HG03095 (cell line): ENCODE results near the gene BLOC1S4.

Source experiments
- ATAC-seq: cut with Tn5 transposase; IDR thresholded peaks from one replicate; pipeline ENCODE4 v1.9.1; 2021; ENCODE audit warnings: moderate library complexity; ENCODE audit not compliant: unreplicated experiment

BLOC1S4 gene

DNA sequence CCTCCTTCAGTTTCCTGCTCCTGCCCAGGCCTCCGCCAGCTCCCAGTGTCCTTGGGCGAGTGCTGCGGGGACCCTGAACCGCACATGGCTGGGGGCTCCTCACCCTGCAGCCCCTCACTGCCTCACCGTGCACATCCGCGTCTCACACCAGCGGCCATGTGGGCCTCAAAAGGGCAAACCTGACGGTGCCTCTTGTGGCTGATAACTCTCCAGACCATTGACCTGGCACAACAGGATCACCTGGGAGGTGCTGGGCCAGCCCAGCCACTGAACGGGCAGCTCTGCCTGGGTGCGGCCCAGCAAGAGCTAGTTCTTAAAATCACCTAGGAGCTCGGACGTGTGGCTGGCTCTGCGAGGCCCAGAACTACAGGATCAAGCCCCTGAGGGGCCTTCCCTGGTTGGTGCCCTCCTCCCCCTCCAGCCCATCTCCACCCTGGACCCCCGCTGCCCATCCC lies 26.4 kb upstream of the BLOC1S4 start:
- ATAC-seq: no peak

DNA sequence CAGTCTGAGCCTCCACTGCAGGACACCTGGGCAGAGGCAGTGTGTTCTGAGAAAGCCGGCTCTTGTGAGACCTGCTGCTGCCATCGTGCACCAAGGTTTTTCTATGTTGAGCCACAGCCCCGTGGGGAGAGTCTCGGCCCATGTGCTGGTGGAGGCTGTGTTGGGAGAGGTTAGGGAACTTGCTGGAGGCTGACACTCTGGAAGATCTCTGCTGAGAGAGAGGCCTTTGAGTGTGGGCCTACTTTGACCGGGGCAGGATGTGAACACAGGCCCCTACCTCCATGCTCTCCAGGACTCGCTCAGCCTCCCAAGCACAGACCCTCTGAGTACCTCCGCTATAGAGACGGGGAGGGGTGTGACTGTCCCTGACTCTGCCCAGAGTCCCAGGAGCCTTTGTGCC lies 23.6 kb upstream of the BLOC1S4 start:
- no peak for ATAC-seq

GRCh38 chr4:6692806-6693205 lies 23.2 kb upstream of the BLOC1S4 start:
- ATAC-seq: no peak

GRCh38 chr4:6693231-6694176 lies 22.5 kb upstream of the BLOC1S4 start, which contains the start of gene S100P:
TSS of gene S100P (plus strand) at chr4:6693878. CDS start at chr4:6693933, 55 bp downstream.
- no peak for ATAC-seq

DNA sequence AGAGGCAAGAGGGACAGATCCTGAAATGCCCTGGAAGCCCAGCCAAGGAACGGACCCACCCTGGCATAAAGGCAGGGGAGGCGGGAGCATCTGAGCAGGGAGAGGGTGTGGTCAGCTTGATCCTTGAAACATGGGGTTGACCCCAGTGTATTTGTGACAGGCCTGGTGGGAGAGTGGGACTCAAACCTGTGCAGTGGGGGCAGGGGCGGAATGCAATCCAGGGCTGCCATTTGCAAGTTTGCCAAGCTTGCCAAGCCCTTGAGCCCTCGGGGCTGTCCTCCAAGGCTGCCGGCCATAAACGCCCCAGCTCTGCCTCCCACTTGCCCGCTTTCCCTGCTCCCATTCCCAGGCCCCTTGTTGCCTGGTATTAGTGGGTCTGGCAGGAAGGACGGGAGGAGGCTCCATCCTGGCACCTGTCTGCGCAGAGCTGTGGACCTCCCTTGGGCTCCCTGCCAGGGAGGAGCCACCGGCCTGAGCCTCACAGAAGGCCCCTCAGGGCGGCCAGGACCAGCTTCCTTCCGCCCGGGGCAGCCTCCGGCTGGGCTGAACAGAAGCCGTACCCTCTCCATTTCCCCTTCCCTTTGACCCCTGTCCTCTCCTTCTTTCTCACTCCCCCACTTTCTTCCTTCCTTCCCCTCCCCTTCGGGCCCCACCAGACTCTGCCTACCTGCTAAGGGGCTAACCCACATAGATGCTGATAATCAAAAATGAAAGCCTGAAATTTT lies 21.6 kb upstream of the BLOC1S4 start:
- no peak for ATAC-seq

DNA sequence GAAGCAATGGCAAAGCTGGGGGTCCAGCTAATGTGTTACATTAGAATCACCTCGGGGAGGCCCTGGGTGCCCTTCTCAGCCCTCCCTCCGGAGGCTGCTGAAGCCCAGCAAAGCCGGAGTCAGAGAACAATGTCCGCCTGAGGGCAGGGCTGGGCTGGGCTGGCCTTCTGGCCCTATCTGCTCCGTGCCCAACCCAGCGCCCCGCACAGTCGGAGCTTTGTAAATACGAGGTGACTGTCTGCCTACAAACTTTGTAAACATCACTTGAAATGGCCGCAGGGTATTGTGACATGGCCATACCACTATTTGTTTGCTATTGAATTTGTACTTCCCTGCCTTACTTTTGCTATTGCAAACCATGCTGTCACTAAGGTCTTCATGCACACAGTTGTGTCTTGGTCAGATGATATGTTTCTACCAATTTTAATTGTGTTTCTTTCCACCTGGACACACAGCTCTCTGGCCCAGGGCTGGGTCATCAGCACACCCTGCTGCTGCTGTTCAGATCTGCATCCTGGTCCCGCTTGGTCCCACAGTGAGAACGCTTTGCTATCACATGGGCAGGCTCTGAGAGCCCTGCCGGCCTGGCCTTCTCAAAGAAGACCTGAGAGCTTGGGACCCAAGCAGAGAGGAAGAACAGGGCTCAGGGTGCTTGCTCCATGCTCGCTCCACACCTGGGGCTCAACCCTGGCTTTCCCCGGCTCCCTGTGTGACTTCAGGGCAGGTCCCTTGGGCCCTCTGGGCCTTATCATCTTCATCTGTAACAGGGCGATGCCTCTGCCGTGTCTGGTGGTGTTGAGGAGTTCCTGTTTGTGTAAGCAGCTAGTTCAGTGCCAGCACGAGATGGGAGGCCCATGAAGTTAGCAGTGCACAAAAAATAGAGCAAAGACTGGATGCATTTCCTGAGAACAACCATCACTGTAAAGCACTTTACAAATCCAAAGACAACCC lies 20.0 kb upstream of the BLOC1S4 start:
- no peak for ATAC-seq

DNA sequence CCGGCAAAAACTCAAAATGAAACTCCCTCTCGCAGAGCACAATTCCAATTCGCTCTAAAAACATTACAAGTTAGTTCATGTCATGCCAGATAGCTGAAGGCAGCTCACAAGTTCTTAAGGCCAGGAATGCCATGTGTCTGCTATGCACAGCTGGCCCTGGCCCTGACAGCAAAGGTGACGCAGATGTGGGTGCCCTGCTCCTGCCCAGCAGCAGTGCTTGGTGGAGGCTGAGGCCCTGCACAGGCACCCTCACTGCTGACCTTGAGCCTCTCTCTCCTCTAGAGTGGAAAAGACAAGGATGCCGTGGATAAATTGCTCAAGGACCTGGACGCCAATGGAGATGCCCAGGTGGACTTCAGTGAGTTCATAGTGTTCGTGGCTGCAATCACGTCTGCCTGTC lies 19.4 kb upstream of the BLOC1S4 start:
- no peak for ATAC-seq

DNA sequence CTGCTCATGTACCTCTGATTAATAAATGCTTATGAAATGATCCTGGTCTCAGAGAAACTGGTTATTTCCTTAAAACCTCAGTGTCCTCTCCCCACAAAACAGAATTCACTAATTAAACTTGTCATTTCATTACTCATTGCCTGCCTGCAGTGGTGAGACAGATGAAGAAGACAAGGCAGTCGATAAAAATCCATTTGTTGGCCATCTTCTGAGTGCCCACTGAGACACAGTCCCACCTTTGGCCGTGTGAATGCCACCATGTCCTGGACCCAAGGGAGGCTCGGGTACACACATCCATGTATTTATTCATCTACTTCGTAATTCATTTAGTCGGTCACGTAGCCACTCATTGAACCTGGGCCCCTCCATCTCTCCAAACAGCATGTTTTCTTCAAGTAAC lies 18.8 kb upstream of the BLOC1S4 start:
- no peak for ATAC-seq

GRCh38 chr4:6699388-6699787 lies 16.6 kb upstream of the BLOC1S4 start:
- no peak for ATAC-seq

GRCh38 chr4:6699903-6700302 lies 16.1 kb upstream of the BLOC1S4 start:
- no peak for ATAC-seq

GRCh38 chr4:6701371-6701770 lies 14.6 kb upstream of the BLOC1S4 start:
- no peak for ATAC-seq

GRCh38 chr4:6702761-6703160 lies 13.2 kb upstream of the BLOC1S4 start:
- ATAC-seq: no peak

DNA sequence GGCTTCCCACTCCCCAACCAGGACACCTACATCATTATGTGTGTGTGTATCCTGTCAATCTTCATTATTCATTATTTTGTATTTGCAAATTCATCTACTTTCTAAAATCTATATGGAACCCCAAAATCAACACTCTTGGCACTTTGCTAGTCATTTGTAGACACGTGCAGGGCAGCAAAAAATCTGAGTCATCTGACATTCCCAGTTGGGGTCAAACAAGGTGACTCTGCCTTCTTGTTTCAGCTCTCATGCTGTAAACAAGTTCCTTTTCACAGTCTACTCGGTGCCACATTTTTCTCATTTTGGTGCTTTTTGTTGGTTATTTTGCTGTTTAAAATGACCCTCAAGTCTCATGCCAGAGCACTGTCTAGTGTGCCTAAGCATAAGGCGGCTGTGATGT lies 12.2 kb upstream of the BLOC1S4 start:
- no peak for ATAC-seq

DNA sequence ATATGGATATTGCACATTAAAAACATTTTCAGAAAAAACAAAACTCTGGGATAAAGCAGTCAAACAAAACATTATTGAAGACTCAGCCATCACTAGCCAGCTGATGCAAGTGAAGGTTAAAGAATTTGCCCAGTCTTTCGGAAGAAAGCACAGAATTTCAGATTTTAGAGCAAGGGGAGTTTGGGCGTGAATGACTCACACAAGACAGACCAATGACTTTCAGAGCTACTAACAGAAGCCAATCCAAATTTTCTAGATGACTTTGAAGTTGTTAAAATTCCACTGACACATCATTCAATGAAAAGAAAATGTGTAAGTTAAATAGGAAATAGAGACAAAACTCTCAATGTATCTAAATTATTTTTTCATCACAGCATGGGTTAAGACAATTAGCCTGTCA lies 10.3 kb upstream of the BLOC1S4 start:
- no peak for ATAC-seq

DNA sequence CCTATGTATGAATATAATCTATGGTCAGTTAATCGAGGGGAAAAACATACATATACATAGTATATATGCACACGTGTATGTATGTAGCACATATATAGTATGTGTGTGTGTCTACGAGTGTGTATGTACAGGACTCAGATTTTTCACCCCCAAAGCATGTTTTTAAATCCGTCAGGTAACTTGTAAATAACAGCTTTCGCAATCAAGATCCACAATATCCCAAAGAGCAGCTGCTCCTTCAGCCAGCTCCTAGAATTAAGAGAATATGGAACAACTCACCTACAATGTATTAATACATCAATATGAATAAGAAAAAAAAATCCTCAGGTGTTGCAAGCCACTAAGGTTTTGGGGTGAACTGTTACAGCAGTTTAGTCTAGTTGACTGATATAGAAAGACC lies 9.8 kb upstream of the BLOC1S4 start:
- no peak for ATAC-seq

GRCh38 chr4:6709230-6710114 lies 6.5 kb upstream of the BLOC1S4 start, which contains the start of gene MRFAP1L1:
TSS of gene MRFAP1L1 (minus strand) at chr4:6709865. CDS start at chr4:6709629, 236 bp downstream.
- peak; percentile 56 for ATAC-seq

GRCh38 chr4:6710282-6710681 lies 5.7 kb upstream of the BLOC1S4 start:
- no peak for ATAC-seq

DNA sequence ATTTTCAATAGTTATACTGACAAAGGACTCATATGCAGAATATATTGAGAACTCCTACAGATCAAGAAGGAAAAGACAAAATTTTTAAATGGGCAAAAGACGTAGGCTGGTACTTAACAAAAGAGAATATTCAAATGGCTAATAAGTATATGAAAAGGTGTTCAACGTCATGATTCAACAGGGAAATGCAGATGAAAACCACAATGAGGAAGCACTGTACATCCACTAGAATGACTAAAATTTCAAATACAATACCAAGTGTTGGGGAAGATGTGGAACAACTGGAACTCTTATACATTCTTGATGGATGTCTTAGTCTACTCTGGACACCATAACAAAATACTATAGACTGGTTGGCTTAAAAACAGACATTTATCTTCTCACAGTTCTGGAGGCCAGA lies 5.0 kb upstream of the BLOC1S4 start:
- no peak for ATAC-seq

DNA sequence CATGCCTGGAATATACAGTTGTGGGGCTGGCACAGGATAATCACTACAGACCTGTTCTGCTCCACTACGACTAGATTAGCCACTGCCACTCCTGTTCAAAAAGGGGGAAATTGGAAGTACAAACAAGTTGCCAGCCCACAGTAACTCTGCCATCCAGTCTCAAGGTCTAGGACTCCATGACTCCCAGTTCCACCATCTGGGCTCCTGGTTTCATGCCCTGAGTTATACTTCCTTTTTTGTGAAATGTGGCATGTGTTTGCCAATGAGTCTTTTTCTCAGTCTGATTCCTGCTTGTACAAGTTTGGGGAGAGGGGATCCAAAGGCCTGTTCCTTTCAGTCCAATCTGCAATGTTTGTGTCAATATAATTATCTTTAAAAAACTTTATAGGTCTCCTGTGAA lies 1.0 kb upstream of the BLOC1S4 start:
- ATAC-seq: no peak

DNA sequence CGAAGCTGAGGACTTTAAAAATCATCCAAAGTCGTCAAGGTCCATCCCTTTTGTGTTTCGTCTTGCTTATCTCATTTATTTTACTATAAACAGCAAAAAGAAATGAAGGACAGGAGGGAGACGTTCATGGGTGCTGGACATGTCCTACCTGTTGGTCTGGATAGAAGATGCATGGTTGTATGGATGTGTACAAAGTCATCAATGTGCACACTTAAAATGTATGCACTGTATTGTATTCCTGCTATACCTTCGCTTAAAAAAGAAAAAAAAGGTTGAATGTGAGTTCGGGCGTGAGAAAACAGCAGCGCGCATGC lies 313 bp upstream of the BLOC1S4 start:
- ATAC-seq: no peak
